Tongue (tissue), 2 donors: ENCODE results near the gene DHRSX. TPM values are rescaled to one million over a fixed set of nuclear protein-coding genes. Genes with fewer than 3 reads are reported as not detected.
"Not testable (repeated sequence)": the region's sequence is repeated elsewhere in the genome, so short reads cannot be mapped to it uniquely, and the experiment has no call there.

ENCODE experiments used
- DNase-seq: peaks from one replicate; pipeline ENCODE4 v3.0.0-alpha.2; 2015
- total RNA-seq: library from RNA; depleted of rRNA; stranded (reverse); fragments of >200 nt; gene quantifications from one replicate; pipeline ENCODE4 v1.2.3, GENCODE V29; 2014

The DHRSX gene
- total RNA-seq, 1 donor from 2014 or later: 23.9 TPM

DNA sequence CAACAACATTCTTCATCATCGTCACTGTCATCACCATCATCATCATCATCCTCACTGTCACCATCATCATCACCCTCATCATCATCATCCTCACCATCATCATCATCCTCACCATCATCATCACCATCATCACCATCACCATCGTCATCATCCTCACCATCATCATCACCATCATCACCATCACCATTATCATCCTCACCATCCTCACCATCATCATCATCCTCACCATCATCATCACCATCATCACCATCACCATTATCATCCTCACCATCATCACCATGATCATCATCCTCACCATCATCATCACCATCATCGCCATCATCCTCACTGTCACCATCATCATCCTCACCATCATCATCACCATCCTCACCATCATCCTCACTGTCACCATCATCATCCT lies 18.9 kb upstream of the DHRSX start:
- not testable (repeated sequence) for DNase-seq

DNA sequence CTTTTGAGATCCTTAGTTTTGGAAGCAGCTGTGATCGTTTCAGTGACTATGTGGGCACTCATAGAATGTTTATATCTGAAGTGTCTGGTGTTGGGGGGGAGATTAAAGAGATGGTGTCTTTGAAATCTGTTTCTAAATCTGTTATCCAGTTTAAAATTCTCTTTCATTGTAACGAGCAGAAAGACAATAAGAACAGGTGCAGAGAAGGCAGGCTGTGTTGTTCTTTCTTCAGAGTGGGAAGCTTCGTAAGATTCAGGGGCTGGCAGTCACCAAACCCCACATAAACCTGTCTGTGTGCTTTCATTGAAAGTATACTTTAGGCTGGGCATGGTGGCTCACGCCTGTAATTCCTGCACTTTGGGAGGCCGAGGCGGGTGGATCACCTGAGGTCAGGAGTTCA lies 16.3 kb upstream of the DHRSX start:
- no peak for DNase-seq

DNA sequence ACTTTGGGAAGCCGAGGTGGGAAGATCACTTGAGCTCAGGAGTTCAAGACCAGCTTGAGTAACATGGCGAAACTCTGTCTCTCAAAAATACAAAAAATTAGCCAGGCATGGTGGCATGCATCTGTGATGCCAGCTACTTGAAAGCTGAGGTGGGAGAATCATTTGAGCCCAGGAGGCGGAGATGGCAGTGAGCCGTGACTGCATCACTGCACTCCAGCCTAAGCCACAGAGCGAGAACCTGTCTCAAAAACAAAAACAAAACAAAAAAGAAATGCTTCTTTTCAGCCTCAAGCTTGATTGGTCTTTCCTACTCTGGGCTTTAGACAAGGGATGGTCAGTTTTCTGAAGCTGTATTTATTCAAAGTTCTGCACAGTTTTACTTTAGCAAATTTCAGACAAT lies 15.8 kb upstream of the DHRSX start:
- no peak for DNase-seq

DNA sequence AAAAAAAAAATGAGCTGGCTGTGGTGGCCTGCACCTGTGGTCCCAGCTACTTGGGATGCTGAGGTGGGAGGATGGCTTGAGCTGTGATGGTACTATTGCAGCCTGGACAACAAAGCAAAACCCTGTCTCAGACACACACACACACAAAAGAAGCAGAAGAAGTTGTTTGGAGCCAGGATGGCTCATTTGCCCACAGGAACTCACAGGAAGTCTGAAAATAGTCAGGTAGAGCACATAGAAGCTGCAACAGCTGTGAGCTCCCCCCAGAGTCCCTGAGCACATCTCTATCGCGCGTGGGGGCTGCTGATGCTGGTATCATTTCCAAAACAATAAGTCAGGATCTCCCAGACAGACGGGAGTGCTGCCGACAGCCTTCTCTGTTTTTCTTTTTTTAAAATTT lies 13.4 kb upstream of the DHRSX start:
- DNase-seq: no peak

DNA sequence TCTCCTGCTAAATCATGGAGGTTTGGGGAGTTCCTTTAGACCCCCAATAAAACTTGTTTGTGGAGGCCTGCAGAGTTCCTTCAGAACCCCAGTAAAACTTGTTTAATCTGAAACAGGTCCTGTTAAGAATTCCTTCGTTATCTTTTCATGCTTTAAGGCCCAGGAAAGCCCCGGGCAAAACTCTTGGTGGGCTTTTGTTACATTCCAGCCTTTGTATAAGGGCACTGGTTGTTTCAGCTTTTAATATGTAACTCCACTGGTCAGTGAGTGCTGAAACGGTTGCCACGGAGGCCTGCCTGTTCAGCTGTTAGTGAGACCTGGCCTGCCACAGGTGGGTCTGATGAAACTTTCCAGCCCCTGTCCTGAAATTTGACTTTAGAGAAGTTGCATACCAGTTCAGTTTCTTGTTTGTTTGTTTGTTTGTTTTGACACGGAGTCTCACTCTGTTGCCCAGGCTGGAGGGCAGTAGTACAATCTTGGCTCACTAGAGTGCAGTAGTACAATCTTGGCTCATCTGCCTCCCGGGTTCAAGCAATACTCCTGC lies 12.4 kb upstream of the DHRSX start:
- no peak for DNase-seq

DNA sequence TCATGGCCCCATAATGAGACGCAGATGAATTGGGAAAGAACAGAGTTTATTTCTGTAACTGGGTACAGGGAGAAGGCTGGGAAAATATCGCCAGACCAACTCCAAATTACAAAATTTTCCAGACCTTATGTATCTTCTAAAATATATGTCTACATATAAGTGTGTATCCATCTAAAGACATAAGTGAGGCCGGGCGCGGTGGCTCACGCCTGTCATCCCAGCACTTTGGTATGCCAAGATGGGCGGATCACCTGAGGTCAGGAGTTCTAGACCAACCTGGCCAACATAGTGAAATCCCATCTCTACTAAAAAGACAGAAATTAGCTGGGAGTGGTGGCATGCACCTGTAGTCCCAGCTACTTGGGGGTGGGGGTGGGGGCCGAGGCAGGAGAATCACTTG lies 11.7 kb upstream of the DHRSX start:
- DNase-seq: no peak

DNA sequence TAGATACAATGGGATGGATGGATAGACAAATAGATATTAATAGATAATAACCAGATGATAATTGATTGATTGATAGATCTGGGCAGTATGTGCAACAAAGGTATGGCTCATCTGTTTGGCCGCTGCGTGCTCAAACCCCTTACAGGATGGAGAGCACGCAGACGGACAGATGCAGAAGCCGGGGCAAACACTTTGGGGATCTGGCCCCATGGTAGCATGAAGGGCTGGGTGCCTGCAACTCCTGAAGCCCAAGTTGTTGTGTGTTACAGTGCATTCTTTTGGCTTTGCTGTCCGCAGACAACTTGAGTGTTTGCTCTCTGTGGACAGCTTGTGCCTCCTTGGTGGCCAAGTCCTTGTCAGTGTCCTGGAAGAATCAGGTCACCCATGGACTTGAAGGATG lies 10.6 kb upstream of the DHRSX start:
- DNase-seq: no peak

DNA sequence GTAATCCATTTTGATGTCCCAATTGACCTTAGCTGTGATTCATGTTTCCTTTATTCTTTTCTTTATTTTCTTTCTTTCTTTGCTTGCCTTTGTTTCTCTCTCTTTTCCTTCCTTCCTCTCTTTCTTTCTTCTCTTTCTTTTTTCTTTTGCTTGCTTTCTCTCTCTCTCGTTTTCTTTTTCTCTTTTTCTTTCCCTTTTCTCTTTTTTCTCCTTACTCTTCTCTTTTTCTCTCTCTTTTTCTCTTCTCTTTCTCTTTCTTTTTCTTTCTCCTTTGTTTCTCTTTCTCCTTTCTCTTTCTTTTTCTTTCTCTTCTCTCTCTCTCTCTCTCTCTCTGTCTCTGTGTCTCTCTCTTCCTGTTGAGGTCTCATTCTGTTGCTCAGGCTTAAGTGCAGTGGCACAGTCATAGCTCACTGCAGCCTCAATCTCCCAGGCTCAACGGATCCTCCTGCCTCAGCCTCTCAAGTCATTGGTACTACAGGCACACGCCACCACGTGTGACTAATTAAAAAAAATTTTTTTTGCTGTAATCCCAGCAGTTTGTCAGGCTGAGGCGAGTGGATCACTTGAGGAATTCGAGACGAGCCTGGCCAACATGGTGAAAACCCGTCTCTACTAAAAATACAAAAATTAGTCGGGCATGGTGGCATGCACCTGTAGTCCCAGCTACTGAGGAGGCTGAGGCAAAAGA lies 8.0 kb upstream of the DHRSX start:
- no peak for DNase-seq

DNA sequence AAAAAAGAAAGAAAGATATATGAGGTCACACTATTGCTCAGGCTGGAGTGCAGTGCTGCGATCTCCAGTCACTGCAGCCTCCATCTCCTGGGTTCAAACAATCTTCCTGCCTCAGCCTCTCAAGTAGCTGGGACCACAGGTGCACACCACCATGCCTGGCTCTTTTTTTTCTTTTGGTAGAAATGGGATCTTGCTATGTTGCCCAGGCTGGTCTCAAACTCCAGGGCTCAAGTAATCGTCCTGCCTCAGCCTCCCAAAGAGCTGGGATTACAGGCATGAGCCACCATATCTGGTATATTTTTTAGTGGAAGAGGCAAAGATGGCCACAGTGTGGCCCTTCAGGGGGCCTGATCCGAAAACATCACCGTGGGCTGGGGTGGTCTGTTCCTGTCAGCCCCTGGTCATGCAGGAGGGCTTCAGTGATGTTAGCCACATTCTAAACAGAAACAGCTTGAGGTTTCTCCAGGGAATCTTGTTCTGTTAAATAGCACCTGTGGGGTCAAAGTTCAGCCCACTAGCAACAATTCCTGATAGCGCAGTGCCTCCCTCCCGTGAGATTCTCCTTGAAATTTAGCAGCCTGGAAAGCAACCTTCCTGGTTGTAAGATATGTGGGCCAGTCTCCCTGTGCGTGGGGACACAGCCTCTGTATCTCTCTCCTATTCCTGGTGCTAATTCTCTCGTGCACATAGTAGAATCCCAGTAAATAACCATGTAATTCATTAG lies 7.3 kb upstream of the DHRSX start:
- DNase-seq: no peak

DNA sequence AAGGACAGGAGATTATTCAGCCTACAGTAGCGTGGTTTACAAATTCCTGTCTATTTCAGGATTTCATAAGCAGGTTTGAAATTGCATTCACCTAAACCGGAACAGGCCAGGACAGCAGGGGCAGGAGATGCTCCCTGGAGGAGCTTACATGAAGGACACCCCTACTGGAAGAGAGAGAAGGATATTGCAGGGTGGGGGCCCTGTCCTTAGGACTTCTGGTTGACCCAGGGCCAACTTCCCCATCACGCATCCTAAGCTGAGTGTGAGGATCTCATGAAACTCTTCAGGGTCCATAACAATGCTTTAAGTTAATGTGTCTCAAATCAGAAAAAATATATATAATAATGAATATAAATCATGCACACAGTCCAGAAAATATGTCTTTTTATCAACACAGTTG lies 6.4 kb upstream of the DHRSX start:
- no peak for DNase-seq

DNA sequence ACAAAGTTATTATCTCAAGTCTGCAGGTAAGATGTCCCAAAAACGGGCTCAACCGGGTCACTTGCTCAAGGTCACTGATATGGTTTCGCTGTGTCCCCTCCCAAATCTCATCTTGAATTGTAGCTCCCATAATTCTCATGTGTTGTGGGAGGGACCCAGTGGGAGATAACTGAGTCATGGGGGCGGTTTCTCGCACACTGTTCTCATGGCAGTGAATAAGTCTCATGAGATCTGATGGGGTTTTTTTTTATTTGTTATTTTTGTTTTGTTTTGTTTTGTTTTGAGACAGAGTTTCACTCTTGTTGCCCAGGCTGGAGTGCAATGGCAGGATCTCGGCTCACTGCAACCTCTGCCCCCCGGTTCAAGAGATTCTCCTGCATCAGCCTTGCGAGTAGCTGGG lies 4.6 kb upstream of the DHRSX start:
- DNase-seq: not testable (repeated sequence)

DNA sequence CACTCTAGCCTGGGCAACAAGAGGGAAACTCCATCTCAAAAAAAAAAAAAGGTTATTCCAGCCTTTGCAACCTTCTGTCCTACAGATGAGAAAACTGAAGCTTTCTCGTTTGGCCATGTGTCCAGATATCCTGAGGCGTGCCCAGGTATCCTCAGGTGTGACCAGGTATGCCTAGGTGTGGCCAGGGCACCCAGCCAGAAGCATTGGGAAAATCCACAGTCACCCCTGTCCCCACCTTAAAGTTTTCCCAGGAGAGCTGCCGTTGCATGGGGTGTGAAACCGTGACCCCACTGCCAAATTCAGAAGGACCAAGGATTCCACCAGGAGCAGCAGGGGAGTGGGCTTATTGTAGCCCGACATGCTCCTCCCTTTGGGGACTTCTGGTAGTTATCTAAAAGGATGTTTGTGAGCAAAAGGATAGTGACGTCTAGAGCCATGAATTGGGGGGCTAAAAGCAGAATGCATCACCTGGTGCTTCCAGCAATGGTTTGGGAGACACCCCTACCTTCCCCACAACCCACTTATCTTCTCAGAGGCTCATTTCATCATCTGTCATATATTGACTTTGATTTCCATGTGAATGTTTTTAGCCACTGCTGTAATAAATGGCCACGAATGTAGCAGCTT lies 4.0 kb upstream of the DHRSX start:
- DNase-seq: no peak

DNA sequence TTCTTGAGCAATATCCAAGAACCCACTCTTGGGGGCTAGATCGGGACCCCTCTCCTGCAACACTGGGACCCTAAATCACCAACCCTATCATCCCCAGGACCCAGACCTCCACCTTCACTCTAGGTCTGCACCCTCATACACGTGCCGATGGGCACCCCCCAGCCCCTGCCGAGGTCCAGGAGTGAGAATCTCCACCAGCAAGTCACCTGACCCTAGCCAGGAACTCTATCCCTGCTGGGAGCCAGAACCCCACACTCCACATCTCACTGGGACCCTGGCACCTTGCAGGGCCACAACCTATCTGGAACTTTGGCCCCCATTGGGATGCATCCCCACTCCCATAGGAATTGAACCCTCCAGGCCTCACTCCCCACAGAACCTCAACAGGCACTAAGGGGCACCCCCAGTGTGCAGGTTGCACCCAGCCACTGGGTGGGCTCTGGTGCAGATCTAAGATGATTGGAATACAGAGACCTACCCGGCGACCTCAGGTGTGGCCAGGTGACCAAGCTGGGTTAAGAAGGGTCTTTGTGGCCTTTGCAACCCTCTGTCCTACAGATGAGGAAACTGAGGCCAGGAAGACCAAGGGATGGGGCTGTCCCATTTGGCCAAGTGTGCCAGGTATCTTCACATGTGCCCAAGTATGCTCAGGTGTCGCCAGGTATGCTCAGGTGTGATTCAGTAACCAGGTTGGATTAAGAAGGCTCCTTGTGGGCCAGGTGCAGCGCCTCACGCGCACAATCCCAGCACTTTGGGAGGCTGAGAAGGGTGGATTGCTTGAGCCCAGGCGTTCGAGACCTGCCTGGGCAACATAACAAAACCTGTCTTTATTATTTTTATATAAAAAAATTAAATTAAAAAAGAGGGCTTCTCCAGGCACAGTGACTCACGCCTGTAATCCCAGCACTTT lies 3.1 kb upstream of the DHRSX start:
- DNase-seq: no peak

DNA sequence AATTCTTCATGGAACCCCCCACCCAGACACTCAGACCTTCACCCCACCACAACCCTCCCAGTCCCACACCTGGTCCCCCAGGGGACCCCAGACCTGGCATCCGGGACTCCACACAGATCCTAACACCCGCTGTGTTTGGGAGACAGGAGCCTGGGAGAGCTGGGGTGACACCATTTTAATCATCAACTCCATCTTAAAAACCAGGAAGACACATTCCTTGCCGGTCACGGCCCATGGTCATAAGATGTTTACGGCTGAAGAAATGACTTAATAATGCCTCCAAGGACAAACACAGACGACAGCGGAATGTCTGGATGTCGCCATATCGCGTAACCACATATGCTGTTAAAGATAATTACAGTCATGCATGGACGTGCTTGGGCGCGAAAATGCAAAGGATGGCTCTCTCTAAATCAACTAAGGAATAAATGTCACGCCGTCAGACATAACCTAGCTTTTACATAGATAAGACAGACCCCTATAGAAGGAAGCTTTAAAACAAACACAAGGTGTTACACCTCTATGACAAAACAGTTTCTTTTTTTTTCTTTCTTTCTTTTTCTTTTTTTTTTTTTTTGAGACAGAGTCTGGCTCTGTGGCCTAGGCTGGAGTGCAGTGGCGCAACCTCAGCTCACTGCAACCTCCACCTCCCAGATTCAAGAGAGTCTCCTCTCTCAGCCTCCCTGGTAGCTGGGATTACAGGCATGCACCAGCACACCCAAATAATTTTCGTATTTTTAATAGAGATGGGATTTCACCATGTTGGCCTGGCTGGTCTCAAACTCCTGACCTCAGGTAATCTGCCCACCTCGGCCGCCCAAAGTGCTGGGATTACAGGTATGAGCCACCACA lies 2.1 kb upstream of the DHRSX start:
- no peak for DNase-seq

DNA sequence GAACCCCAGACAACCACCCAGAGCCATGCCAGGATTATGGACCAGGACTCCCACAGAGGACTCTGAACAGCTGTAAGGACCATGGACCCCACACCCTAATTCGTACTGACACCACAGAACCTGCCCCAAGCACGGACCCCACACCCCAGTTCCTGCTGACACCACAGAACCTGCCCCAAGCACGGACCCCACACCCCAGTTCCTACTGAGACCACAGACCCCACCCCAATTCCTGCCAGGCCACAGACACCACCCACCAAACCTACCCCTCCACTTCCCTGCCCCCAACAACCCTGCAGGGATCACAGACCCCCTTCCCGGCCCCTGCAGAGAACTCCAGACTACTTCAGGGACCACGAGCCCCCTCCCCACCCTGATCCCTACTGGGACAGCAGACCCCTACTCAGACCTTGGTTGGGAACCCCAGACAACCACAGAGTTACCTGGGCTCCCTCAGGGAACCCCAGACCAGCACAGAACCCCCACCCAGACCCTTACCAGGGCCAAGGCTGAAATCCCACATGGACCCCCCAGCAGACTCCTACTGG lies 1.4 kb upstream of the DHRSX start:
- no peak for DNase-seq

DNA sequence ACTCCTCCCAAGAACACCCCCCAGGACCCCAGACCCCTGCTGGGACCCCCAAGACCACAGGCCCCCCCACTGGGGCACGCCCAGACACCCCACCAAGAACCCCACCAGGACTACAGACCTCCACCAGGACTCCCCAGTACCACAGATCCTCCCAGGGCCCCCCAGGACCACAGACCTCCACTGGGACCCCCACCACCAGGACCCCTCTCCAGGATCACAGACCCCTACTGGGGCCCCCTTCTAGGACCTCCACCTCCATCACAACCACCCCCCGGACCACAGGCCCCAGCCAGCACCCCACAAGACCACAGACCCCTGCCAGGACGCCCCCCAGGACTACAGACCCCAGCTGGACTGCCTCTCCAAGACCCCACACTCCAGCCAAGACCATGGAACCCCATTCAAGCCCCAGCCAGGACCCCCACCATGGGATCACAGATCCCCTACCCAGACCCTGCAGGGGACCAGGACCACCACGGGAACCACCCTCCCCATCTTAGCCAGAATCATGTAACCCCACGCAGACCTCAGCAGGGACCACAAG lies 855 bp upstream of the DHRSX start:
- no peak for DNase-seq

DNA sequence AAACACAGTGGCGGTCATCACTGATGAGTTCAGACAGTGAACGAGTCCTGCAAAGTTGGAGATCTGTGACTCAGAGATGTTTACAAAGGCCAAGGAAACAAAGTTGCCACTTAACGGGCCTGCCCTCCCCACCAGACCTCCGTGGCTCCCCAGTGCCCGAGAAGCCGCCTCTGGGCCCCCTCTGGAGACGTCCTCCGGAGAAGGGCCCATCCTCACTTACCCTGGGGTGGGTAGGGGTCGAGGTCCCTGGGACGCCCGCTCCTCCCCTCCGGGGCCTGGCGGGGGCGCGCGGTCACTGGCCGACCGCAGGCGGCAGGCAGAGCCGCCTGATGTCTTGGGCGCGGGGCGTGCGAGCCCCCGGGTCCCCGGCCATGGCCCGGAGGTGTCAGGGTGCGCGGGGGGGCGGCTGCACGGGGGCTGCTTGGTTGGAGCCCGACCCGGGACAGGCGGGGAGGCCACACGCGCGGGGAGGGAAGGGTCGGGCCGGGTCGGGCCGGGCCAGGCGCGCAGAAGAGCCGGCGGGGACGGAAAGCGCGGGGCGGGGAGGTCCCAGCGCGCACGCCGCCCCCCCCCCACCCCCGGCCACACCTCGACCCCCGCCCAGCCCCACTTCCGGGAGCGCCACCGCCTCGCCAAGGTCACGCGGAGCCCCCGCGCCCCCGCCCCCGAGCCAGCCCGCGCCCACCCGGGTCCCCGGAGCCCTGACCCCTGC lies 529 bp downstream of the DHRSX start:
- DNase-seq: peak; percentile 59

DNA sequence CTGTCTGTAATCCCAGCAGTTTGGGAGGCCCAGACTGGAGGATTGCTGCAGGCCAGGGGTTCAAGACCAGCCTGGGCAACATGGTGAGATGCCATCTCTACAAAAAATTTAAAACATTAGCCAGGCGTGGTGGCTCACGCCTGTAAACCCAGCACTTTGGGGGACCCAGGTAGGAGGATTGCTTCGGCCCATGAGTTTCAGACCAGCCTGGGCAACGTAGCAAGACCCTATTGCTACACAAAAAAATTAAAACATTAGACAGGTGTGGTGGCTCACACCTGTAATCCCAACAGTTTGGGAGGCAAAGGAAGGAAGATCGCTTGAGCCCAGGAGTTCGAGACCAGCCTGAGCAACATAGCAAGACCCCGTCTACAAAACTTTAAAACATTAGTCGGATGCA lies 1.3 kb downstream of the DHRSX start:
- DNase-seq: no peak

DNA sequence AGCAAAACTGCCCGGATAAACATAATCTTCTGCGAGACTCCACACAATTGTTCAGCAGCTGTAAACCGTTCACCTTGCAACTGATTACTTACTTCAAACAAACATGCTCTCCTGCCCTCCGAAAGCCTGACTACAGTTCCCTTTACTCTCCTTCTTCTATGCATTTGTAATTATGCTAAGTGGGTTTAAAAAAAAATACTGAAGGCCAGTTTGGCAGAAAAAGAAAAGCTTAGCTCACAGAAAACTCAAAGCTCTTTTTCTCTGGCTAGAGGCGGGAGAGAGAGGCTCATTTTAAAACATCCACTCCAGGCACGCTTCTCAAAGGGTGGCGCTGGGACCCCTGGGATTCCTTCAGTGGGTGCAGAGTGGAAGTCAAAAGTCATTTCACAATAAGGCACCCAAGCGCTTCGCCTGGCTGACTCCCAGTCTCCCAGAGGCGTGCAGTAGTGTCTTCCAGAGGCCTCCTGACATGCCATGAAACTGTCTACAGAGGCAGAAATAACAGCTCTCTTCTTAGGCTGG lies 1.9 kb downstream of the DHRSX start:
- peak; percentile 65 for DNase-seq
